ENCODE measurements around the gene ME3.

Gene ME3

GRCh38 chr11:86672007-86672621, at the start of gene ME3:
TSS of gene ME3 (minus strand) at chr11:86672616.
- no peak for TF ChIP-seq CTCF (IDR thresholded peaks at IDR 0.05)

- TF ChIP-seq CTCF (IDR thresholded peaks at IDR 0.05), result no peak
Measured at GRCh38 chr11:86722006-86722405, 49.6 kb upstream of the ME3 start.

GRCh38 chr11:86720546-86720945, 48.1 kb upstream of the ME3 start:
- TF ChIP-seq CTCF (IDR thresholded peaks at IDR 0.05), result no peak

- no peak for TF ChIP-seq CTCF (IDR thresholded peaks at IDR 0.05)
Measured at GRCh38 chr11:86719781-86720463, 47.5 kb upstream of the ME3 start.

GRCh38 chr11:86718999-86719398, 46.6 kb upstream of the ME3 start:
- TF ChIP-seq CTCF (IDR thresholded peaks at IDR 0.05), result no peak

- no peak for TF ChIP-seq CTCF (IDR thresholded peaks at IDR 0.05)
Measured at GRCh38 chr11:86718521-86718920, 46.1 kb upstream of the ME3 start.

- TF ChIP-seq CTCF (IDR thresholded peaks at IDR 0.05), result no peak
Measured at GRCh38 chr11:86717817-86718501, 45.5 kb upstream of the ME3 start.

All from LNCAP (cell line).